HG03175 (cell line): ENCODE data around the gene PGK1.

Experiments used
- ATAC-seq: cut with Tn5 transposase; IDR thresholded peaks from one replicate; pipeline ENCODE4 v1.9.1; 2021; ENCODE audit warnings: mild to moderate bottlenecking, moderate library complexity; ENCODE audit not compliant: unreplicated experiment

PGK1 gene

DNA sequence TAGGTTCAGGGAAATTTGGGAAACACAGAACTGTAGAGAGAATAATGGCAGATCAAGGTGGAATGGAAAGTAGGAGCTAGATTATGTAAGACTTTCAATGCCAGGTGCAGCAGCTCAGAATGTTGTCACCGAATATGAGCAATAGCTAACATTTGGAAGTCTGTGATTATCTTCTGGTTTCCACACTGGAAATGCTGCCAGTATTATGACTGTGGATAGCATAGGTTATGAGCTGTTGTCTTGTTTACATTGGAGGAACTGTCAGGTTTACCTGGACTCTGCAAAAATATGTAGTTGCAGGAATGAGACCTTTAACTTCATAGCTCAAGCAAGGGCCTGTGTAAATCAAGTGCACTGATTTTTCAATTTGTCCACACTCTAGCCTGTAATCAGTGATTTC lies 61.4 kb downstream of the PGK1 start:
- ATAC-seq: no peak

DNA sequence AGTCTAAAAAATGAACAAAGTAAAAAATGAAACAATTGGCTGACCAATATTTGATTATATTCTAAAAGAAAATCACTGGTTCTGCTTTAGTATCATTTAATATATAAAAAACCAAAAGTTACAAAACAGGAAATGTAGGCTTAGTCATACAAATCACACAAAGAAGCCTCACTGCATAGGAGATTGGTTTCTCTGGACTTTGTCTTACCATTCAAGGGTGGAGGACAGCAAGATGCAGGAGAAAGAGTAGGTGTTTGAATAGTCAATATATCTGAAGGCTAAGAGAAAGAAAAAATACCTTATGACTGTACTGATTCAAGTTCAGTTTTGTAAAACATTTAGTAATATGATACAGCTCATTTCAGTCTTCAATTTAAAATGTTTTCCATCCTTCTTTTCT lies 64.0 kb downstream of the PGK1 start:
- no peak for ATAC-seq
